Esophagus squamous epithelium (tissue), 5 donors: ENCODE results near the gene STK24. TPM values are rescaled to one million over a fixed set of nuclear protein-coding genes. Genes with fewer than 3 reads are reported as not detected.
A peak's percentile ranks its signal among the peaks of the same experiment; 100 is the strongest.

Experiments used
- DNase-seq: peaks from one replicate; lab custom pipeline; 2025; lab: John Stamatoyannopoulos, UW
- H3K27ac ChIP-seq, 4 donors: fragments of 200-600 bp; sonication (generic); one replicate each; pipeline ENCODE4 v1.5.1; 2016 to 2019; ENCODE audit warnings: mild to moderate bottlenecking in 1 of 4
- H3K27me3 ChIP-seq, 4 donors: fragments of 200-600 bp; sonication (generic); 1 replicate in 3 of 4; 2 replicates in 1 of 4; pipeline versions ENCODE4 v1.5.1 to v1.6.0; 2017 to 2021; ENCODE audit warnings: antibody characterized with exemption in 1 of 4
- H3K36me3 ChIP-seq, 3 donors: fragments of 200-600 bp; sonication (generic); one replicate each; pipeline ENCODE4 v1.5.1; 2016 to 2019
- H3K4me1 ChIP-seq, 3 donors: fragments of 200-600 bp; sonication (generic); one replicate each; pipeline ENCODE4 v1.5.1; 2017 to 2019
- H3K4me3 ChIP-seq, 4 donors: fragments of 200-600 bp; sonication (generic); 1 replicate in 3 of 4; 2 replicates in 1 of 4; pipeline ENCODE4 v1.5.1; 2016 to 2019; ENCODE audit warnings: mild to moderate bottlenecking in 2 of 4, moderate library complexity in 1 of 4
- H3K9me3 ChIP-seq, 3 donors: fragments of 200-600 bp; sonication (generic); one replicate each; pipeline ENCODE4 v1.5.1; 2016 to 2019
- POLR2A ChIP-seq, 4 donors: fragments of 450-650 bp; IDR thresholded peaks; one replicate each; pipeline ENCODE4 v1.6.1; 2017; ENCODE audit warnings: antibody characterized with exemption in 4 of 4, mild to moderate bottlenecking in 4 of 4, moderate library complexity in 3 of 4
- WGBS, 2 donors: methylation state at CpG; one replicate each; pipeline ENCODE4 v1.1.5; 2018; 5-methylcytosine and 5-hydroxymethylcytosine counted together
- intact Hi-C: fragments of 100-400 bp; cut with DNase I; formaldehyde crosslinking; loops from one replicate; pipeline ENCODE4 v1.15.0; 2022
- total RNA-seq, 4 donors: library from RNA; depleted of rRNA; stranded (reverse); fragments of >200 nt; gene quantifications; one replicate each; pipeline ENCODE4 v1.1.0, GENCODE V29; 2016
- TF ChIP-seq, protein P1 (sequence below), 6 experiments: fragments of 450-650 bp in 4 of 6; fragments of 200-600 bp in 2 of 6; sonication (generic) in 2 of 6; IDR thresholded peaks; one replicate each; pipeline ENCODE4 v1.5.1; 2016 to 2019; ENCODE audit warnings: antibody characterized with exemption in 6 of 6, mild to moderate bottlenecking in 4 of 6, moderate library complexity in 4 of 6
- donor health status: DM: yes; HTN: yes; CAD: no.

STK24 gene
- total RNA-seq, 4 donors from 2014 or later = 119 to 156 (median 130) TPM

DNA sequence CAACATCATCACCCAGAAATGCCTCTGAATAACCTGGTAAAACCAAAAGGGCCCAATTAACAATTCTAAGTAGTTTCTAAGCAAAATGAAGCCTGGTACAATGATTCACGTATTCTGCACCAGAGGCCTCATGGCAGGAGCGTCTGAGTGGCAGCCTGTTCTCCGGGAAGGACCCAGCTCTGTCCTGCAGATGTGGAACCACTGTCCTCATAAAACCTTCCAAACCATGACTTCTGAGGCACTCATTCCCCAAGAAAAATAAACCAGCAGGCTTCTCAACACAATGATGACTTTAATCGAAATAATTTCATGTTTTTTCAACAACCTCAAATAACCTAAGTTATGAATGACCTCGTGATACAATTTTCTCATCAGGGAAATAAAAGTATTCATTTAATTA is 89.9 kb downstream of the STK24 start:
- H3K9me3 ChIP-seq = no peaks in the 10 kb centered on the region
- DNase-seq = no peak
- H3K27ac ChIP-seq = peak overlapping the region in 2 of 4 donors; percentile 88 to 89
- 70 to 80% methylated on average over 5 of the region's 5 CpGs for WGBS, 2 donors
- H3K27me3 ChIP-seq = no peaks in the 10 kb centered on the region
- TF ChIP-seq, protein P1, sequence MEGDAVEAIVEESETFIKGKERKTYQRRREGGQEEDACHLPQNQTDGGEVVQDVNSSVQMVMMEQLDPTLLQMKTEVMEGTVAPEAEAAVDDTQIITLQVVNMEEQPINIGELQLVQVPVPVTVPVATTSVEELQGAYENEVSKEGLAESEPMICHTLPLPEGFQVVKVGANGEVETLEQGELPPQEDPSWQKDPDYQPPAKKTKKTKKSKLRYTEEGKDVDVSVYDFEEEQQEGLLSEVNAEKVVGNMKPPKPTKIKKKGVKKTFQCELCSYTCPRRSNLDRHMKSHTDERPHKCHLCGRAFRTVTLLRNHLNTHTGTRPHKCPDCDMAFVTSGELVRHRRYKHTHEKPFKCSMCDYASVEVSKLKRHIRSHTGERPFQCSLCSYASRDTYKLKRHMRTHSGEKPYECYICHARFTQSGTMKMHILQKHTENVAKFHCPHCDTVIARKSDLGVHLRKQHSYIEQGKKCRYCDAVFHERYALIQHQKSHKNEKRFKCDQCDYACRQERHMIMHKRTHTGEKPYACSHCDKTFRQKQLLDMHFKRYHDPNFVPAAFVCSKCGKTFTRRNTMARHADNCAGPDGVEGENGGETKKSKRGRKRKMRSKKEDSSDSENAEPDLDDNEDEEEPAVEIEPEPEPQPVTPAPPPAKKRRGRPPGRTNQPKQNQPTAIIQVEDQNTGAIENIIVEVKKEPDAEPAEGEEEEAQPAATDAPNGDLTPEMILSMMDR (IDR thresholded peaks at IDR 0.05) = no peak
- no peak for TF ChIP-seq POLR2A (IDR thresholded peaks at IDR 0.05)
- intact Hi-C loops = no loop called here
- H3K4me1 ChIP-seq = peaks cover 47 to 96% (median 65%) of the 10 kb centered on the region in 3 donors
- no peak overlapping the region for H3K4me3 ChIP-seq
- peaks cover 0 to 16% (median 0%) of the 10 kb centered on the region in 3 donors for H3K36me3 ChIP-seq

DNA sequence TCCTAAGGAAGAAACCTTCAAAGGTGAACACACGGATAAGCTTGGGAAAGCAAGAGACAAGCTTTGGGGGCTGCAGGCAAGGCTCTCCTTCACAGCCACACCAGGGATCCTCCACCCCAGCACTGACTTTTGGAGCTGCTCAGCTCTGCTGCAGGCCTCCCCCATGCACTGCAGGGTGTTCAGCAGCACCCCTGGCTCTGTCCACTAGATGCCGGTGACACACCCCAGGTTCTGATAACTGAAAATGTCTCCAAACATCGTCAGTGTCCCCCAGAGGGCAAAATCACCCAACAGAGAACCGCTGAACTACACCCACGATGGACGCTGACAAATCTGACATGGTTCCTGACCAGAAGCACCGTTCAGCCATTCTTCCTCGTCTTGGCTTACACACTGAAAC is 90.5 kb downstream of the STK24 start:
- H3K36me3 ChIP-seq = peaks cover 0 to 16% (median 0%) of the 10 kb centered on the region in 3 donors
- WGBS, 2 donors = 77 to 90% methylated on average over 2 to 8 of the region's 8 CpGs
- H3K9me3 ChIP-seq = no peaks in the 10 kb centered on the region
- peaks cover 47 to 98% (median 65%) of the 10 kb centered on the region in 3 donors for H3K4me1 ChIP-seq
- H3K27ac ChIP-seq = peak overlapping the region in 2 of 4 donors; percentile 88 to 89
- no peak overlapping the region for H3K4me3 ChIP-seq
- intact Hi-C loops = no loop called here
- TF ChIP-seq, protein P1 (IDR thresholded peaks at IDR 0.05) = no peak
- no peak for TF ChIP-seq POLR2A (IDR thresholded peaks at IDR 0.05)
- DNase-seq = no peak
- no peaks in the 10 kb centered on the region for H3K27me3 ChIP-seq

DNA sequence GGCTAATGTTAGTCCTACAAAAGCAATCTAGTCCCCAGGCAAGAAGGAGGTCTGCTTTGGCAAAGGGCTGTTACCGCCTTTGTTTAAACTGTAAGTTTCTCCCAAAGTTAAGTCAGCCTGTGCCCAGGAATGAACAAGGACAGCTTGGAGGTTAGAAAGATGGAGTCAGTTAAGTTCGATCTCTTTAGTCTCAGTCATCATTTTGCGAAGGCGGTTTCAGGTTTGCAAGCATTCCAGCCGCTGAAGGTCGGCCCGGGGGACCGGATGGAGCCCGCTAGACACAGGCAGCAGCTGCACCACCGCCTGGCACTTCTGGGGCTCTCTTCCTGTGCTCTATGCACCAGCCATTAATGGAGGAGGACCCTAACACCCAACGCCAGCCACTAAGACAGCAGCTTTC is 91.3 kb downstream of the STK24 start:
- H3K27me3 ChIP-seq = no peaks in the 10 kb centered on the region
- peaks cover 0 to 19% (median 0%) of the 10 kb centered on the region in 3 donors for H3K36me3 ChIP-seq
- no peak for TF ChIP-seq POLR2A (IDR thresholded peaks at IDR 0.05)
- TF ChIP-seq, protein P1 (IDR thresholded peaks at IDR 0.05) = no peak
- no peak for DNase-seq
- H3K9me3 ChIP-seq = no peaks in the 10 kb centered on the region
- WGBS, 2 donors = 80% methylated on average over 10 of the region's 11 CpGs
- peak overlapping the region; percentile 86 to 90 (median 88) for H3K27ac ChIP-seq
- no peak overlapping the region for H3K4me3 ChIP-seq
- H3K4me1 ChIP-seq = peaks cover 47 to 98% (median 64%) of the 10 kb centered on the region in 3 donors
- intact Hi-C loops = no loop called here

GRCh38 chr13:98484289-98485219 is 92.4 kb downstream of the STK24 start:
- Histone ChIP-seq H3K4me3 (peak overlapping the region in 3 of 4 donors; percentile 13 to 44 (median 17)), H3K27ac (peak overlapping the region; percentile 86 to 90 (median 88)), H3K9me3 (no peaks in the 10 kb centered on the region), H3K27me3 (no peaks in the 10 kb centered on the region), H3K4me1 (peaks cover 46 to 97% (median 66%) of the 10 kb centered on the region in 3 donors), H3K36me3 (peaks cover 0 to 23% (median 4%) of the 10 kb centered on the region in 3 donors)
- intact Hi-C loops = no loop called here
- no peak for DNase-seq
- WGBS, 2 donors = 24 to 41% methylated on average over 3 to 20 of the region's 21 CpGs
- TF ChIP-seq, protein P1 (IDR thresholded peaks at IDR 0.05) = peak in 1 of 6 experiments; percentile 12
- TF ChIP-seq POLR2A (IDR thresholded peaks at IDR 0.05) = peak in 1 of 4 donors; percentile 7
